NCI-H69 (cell line): ENCODE data around the gene YARS1.
A peak's percentile ranks its signal among the peaks of the same experiment; 100 is the strongest.

Experiments used
- DNase-seq: peaks from one replicate; lab custom pipeline; 2025; lab: John Stamatoyannopoulos, UW

YARS1 gene

DNA sequence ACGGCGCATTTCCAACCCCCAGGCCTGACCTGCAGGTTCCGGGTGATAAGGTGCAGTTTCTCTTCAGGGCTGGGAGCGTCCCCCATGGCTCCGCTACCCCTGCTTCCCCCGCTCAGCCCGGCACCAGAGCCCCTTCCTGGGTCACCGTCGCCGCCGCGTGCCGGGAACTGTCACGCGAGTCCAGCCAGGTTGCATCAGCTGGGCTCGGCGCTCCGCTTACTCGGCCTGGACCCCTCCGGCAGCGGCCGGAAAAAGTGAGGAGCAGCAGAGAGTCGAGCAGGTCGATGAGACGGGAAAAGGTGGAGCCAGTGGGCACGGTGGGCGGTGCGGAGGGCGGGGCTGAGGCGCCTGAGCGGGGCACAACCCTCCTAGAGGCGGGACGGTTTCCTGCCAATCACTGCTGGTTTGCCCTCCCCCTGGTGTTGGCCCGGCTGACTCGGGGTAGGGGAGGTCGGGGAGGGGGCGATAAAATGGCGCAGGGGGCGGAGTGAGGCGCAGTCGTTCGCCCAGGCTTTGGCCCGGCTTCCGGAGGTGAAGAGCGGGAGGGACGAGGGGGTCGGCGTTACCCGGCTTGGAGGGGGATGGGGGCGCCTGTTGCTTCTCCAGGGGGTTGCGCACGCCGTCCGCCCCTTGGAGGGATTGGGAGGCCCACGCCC, at the start of gene YARS1, which contains the start of gene S100PBP:
YARS1 (minus strand) TSS at position 200 of the 656 bp plus-strand sequence; CDS start at position 86, 114 bp downstream.
S100PBP (plus strand) TSS at position 495 of the 656 bp plus-strand sequence. CDS start 8,447 bp downstream, outside the sequence.
- peak; percentile 96 for DNase-seq

DNA sequence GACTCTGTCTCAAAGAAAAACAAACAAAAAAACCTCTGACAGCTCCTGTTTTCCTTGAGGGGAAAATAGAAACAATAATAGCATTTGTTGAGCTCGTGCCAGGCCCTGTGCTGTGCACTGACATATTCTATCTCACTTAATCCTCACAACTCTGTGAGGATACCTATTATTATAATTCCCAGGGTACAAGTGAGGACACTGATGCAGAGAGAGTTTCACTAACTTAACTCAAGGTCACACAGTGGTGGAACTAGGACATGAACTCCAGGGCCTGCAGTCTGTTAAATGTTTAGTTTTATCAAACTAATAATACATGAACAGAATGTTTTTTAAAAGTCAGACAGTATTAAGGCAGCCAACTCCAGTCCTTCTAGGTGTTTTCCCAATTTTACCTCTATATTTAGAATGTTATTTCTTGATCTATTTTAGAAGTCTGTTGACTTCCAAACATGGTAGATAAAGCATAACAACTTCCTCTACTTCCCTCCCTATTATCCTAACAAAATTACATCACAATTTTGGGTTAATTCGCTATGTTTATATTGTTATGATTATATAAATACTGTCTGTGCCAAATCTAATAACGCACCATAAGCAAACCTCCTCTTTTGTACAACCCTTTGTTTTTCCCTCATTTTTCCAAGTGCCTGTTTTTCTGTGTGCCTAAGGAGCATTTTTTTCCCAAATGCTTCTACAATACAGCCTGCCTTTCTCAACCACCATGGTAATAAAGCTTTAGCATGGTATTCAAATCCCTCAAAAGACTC, 48.7 kb upstream of the YARS1 start:
- no peak for DNase-seq

DNA sequence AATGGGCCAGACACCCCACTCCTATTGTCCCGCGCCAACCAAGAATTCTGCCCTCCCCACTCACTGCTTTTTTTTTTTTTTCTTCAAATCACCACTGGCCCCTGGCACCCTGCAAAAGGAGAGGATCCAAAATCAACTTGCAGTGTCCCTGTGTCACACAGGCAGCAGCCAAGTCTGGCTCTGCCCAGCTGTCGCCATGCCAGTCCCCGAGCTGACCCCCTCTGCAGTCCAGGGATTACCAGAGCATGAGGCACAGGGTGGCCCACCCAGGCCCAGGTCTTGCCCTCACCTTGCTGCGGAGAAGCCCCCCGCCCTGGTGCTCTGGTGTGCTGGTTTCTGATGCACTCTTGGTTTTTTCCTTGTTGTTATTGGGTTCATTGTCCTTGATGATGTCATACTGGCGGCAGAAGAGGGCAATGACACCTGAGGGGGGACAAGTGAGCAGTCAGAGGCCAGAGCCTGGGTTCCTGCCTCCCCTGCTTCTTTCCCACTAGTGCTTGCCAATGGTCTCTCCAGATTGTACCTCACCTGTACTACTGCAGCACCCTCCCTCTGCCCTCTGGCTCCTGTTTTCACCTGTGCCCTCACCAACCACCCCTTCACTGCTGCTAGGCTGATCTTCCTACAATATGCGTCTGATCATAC, 47.3 kb upstream of the YARS1 start:
- no peak for DNase-seq

- DNase-seq = no peak
Observed at GRCh38 chr1:32863881-32864245, 46.7 kb upstream of the YARS1 start.

DNA sequence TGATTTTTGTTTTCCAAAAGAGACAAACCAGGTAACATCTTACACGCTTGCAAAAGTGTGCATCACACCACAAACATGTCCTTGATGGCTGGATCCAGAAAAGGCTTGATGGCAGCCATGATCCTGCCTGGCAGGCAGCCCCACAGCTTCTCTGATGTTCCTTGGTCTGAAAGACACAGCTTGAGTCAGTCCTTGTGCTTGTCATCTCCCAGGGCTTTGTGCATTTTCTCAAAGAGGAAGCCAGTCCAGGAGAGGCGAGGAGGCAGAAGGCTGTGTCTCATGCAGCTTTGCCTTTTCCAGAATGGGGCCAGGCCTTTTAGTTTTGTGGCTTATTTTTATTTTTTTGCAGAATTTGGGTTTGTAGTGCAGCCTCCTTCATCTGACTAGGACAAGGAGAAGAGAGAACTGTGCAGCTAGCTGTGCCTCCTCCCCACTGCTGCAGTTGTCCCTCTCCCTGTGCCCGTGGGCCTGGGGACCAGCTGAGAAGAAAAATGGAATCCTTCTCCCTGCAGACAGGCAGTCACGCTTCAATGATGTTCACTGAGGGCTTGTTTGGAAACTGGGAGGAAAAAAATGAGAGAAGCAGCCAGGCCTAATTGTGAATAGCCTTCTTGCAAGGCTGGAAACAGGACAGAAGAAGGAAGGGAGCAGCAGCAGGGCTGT, 46.2 kb upstream of the YARS1 start:
- DNase-seq = peak; percentile 33

DNA sequence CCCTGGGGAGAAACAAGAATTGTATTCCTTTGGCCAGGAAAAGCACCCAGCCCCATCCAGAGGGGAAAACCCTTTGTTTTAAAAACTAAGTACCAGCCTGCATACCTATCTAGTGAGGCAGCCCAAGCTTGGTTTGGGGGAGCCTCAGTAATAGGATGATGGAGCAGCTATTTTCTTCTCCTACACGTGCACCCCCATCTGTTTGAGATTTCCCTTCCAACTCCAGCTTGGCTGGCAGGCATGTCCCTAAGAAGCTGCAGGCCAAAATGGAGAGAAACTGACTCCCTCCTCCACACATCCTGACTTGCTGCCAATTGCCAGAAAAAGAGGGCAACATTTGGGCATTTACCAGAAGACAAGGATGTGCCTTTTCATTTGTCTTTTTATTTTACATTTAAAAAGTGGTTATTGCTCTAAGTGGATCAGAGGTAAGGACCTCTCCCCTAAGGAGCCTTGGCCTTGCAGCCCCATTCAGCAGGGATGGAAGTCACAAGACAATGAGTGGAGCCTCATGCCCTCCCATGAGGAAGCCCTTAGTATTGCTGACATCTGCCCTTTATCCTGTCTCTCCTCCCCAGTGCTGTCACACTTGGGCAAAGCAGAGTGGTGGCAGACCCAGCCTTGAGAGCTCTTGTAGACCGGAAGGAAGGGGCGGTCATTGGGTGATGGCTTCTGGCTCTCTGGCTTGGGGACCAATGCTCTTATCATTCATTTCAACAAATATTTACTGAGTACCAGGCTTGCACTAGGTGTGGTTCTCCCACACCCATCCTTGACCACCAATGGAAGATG, 44.9 kb upstream of the YARS1 start:
- no peak for DNase-seq

GRCh38 chr1:32860566-32860965, 43.4 kb upstream of the YARS1 start:
- DNase-seq = no peak

- no peak for DNase-seq
Observed at GRCh38 chr1:32859915-32860314, 42.8 kb upstream of the YARS1 start.

- DNase-seq = no peak
Observed at GRCh38 chr1:32858791-32859190, 41.6 kb upstream of the YARS1 start.

DNA sequence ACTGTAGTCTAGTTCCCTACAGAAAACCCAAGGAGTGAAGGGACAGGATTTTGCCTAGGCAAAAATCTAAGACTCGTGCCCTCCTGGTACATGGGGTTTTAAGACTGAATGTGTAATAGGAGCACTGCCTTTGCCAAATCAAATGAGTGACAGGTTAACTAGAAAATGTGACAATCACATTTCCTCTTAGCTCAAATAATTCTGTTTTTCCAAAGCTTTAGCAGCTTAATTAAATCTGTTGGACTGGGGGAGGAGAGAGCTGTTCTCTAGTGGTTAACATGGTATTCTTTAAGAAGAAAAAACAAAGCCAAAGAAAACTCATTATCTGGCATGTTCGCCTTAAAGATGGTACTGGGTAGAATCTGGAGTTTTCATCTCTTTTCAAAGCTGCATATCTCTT, 41.0 kb upstream of the YARS1 start:
- no peak for DNase-seq

GRCh38 chr1:32855861-32856617, 38.9 kb upstream of the YARS1 start:
- no peak for DNase-seq

- peak; percentile 16 for DNase-seq
Observed at GRCh38 chr1:32848354-32849063, 31.4 kb upstream of the YARS1 start.

GRCh38 chr1:32831878-32832277, 14.7 kb upstream of the YARS1 start:
- DNase-seq = no peak

DNA sequence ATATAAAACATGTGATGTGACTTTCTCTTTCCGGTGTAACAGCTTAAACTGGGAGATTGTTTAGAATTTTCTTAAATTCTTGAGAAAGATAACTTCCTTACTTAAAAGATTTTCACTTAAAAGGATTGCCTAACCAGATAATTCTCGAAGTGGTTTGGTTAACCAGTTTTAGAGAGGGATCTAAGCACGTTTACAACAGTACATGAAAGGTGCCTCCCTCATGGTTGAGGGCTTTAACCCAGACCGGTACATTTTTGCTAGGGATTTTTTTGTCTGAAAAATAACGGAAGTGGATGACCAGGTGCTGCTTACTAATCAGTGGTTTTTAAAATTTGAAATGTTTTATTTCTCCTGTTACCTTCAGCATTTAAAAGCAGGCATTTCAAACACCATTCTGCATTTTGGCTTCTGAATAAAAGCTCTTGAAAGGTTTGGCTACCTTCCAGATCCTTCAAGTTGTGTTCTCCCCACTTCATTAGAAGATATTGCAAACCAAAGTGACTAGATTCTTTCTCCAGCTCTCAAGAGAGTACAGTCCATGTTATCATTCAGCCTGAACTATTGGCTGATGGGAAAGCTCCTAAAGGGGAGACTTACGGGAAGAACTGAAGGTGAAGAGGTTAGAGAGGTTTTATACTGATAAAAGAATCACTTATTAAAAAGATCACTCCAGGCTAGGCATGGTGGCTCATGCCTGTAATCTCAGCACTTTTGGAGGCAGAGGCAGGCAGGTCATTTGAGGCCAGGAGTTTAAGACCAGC, 13.1 kb upstream of the YARS1 start:
- no peak for DNase-seq

GRCh38 chr1:32828341-32828740, 11.2 kb upstream of the YARS1 start:
- peak; percentile 9 for DNase-seq

- DNase-seq = no peak
Observed at GRCh38 chr1:32825181-32825580, 8.0 kb upstream of the YARS1 start.

DNA sequence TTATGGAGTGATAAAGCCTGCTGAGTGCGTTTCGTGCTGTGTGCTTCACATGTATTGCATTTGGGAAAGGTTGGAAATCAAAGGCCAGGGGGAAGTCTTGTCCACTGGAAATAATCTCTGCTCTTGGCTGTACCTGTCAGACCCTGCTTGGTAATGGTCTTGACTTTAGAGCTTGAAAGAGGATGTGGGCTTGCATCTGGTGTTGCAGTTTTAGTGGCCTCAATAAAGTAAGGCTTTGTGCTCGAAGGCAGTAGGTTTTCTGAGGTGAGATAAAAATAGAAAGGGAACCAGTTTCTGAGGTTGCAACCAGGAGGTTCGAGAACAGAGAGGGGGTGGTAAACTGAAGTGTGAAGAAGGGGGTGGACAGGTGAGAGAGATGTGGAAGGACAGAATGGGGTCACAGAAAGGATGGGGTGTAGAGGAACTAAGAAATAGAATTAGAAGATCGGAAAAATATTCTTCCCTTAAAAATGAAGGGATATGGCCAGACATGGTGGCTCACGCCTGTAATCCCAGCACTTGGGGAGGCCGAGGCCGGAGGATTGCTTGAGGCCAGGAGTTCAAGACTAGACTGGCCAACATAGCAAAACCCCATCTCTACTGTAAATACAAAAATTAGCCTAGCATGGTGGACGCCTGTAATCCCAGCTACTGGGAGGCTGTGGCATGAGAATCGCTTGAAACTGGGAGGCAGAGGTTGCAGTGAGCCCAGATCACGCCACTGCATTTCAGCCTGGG, 1.8 kb upstream of the YARS1 start:
- peak; percentile 12 for DNase-seq
